Left ventricle myocardium inferior (tissue), 1 donor: Measurements from ENCODE around the gene AK2. TPM values are rescaled to one million over a fixed set of nuclear protein-coding genes. Genes with fewer than 3 reads are reported as not detected.
"Not testable (repeated sequence)": the region's sequence is repeated elsewhere in the genome, so short reads cannot be mapped to it uniquely, and the experiment has no call there.

Experiments used
- DNase-seq: peaks from one replicate; pipeline ENCODE4 v3.0.0-alpha.2; 2020
- H3K27ac ChIP-seq: fragments of 200-600 bp; replicated peaks from 2 replicates; pipeline ENCODE4 v1.8.0; 2021
- H3K27me3 ChIP-seq: fragments of 200-600 bp; 2 replicates; pipeline ENCODE4 v1.8.0; 2021; ENCODE audit warnings: low read depth
- H3K36me3 ChIP-seq: fragments of 200-600 bp; 2 replicates; pipeline ENCODE4 v1.8.0; 2021
- H3K4me1 ChIP-seq: fragments of 200-600 bp; 2 replicates; pipeline ENCODE4 v1.8.0; 2021
- H3K4me3 ChIP-seq: fragments of 200-600 bp; 2 replicates; pipeline ENCODE4 v1.8.0; 2021; ENCODE audit warnings: mild to moderate bottlenecking, moderate library complexity
- H3K9me3 ChIP-seq: fragments of 200-600 bp; replicated peaks from 2 replicates; pipeline ENCODE4 v1.8.0; 2021
- CTCF ChIP-seq: fragments of 200-600 bp; IDR thresholded peaks from 2 replicates; pipeline ENCODE4 v1.8.0; 2021; ENCODE audit warnings: antibody characterized with exemption, mild to moderate bottlenecking, borderline replicate concordance
- intact Hi-C: fragments of 100-400 bp; cut with micrococcal nuclease; formaldehyde crosslinking; loops from one replicate; pipeline ENCODE4 v1.11.0; 2022
- total RNA-seq: library from RNA; stranded (reverse); fragmentation: NEBNext Ultra II Directional; extraction: Animal tissue kit (Norgen Biotek cat#: 25700); gene quantifications from one replicate; pipeline ENCODE4 v1.2.1, GENCODE V29; 2021
- donor health status: DM: no; HTN: yes; CAD: no; lungs with severe emphysema.

The AK2 gene
- total RNA-seq, 1 donor from 2014 or later: 121 TPM

GRCh38 chr1:33029209-33029608 is 7.5 kb downstream of the AK2 start:
- TF ChIP-seq CTCF: no peak
- intact Hi-C loops: no loop called here
- DNase-seq: no peak
- Histone ChIP-seq H3K4me3 (no peak overlapping the region), H3K36me3 (peaks cover 20% of the 10 kb centered on the region), H3K4me1 (peaks cover 80% of the 10 kb centered on the region), H3K27me3 (no peaks in the 10 kb centered on the region), H3K27ac (no peak overlapping the region), H3K9me3 (no peaks in the 10 kb centered on the region)

DNA sequence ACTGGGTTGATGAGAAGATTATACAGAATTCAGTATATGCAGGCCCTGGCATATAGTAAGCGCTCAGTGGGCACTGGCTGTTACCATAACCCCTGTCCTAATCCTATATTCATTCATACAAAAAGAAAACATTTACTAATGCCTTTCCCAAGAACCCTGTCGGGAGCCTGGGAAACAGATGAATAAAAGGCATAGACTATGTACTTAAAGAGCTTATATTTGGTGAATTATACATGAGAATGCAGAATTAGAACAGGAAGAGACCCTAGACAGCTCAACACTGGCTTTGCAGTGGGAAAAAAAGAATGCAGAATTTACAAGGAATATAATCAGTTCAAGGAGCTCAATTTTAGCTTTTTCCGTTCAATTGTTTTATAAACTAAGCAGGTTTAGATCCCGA is 10.9 kb downstream of the AK2 start:
- H3K36me3 ChIP-seq: peaks cover 42% of the 10 kb centered on the region
- H3K27me3 ChIP-seq: no peaks in the 10 kb centered on the region
- H3K9me3 ChIP-seq: no peaks in the 10 kb centered on the region
- no peak overlapping the region for H3K27ac ChIP-seq
- no peak for DNase-seq
- H3K4me1 ChIP-seq: peaks cover 62% of the 10 kb centered on the region
- H3K4me3 ChIP-seq: no peak overlapping the region
- intact Hi-C loops: no loop called here
- no peak for TF ChIP-seq CTCF

GRCh38 chr1:33025180-33025569 is 11.5 kb downstream of the AK2 start:
- intact Hi-C loops: no loop called here

DNA sequence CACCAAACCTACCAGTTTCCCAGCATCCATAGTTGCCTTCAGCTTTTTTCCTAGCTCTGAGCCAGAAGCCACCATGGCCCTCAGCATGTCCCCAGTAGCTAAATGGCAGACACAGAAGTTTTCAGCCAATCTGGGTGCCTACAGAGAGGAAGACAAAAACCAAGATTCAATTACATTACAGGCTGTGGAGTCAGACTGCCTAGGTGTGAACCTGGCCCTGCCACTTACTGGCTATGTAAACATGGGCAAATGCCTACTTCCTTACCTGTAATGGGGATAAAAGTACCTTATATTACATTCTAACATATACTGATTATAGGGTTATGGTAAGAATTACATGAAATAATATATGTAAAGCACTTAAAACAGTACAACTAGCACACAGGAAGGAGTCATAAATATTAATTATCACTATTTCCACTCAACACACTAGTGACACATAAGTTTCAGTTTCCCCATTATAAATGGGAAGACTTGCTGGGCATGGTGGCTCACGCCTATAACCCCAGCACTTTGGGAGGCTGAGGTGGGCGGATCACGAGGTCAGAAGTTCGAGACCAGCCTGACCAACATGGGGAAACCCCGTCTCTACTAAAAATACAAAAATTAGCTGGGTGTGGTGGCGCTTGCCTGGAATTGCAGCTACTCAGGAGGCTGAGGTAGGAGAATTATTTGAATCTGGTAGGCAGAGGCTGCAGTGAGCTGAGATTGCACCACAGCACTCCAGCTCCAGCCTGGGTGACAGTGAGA is 12.1 kb downstream of the AK2 start:
- intact Hi-C loops, H3K9me3 ChIP-seq, H3K27me3 ChIP-seq, H3K27ac ChIP-seq, DNase-seq, H3K4me3 ChIP-seq: not testable (repeated sequence)
- Histone ChIP-seq H3K36me3 (peaks cover 50% of the 10 kb centered on the region), H3K4me1 (peaks cover 50% of the 10 kb centered on the region)

More at GRCh38 chr1:33025180-33025569, 11.5 kb downstream of the AK2 start:
- Histone ChIP-seq H3K4me1 (peaks cover 56% of the 10 kb centered on the region), H3K27me3 (no peaks in the 10 kb centered on the region), H3K36me3 (peaks cover 47% of the 10 kb centered on the region), H3K27ac (no peak overlapping the region), H3K9me3 (no peaks in the 10 kb centered on the region), H3K4me3 (no peak overlapping the region)
- no peak for DNase-seq
- TF ChIP-seq CTCF: no peak

- no peak for DNase-seq
- no peak overlapping the region for H3K27ac ChIP-seq
- no peaks in the 10 kb centered on the region for H3K9me3 ChIP-seq
- intact Hi-C loops: no loop called here
- H3K4me3 ChIP-seq: no peak overlapping the region
- peaks cover 67% of the 10 kb centered on the region for H3K36me3 ChIP-seq
- no peak for TF ChIP-seq CTCF
- H3K27me3 ChIP-seq: no peaks in the 10 kb centered on the region
- H3K4me1 ChIP-seq: peaks cover 33% of the 10 kb centered on the region
Observed at GRCh38 chr1:33022650-33023200, 14.0 kb downstream of the AK2 start.

GRCh38 chr1:33021567-33022431 is 14.9 kb downstream of the AK2 start:
- H3K4me3 ChIP-seq: no peak overlapping the region
- H3K4me1 ChIP-seq: peaks cover 24% of the 10 kb centered on the region
- H3K36me3 ChIP-seq: peaks cover 73% of the 10 kb centered on the region
- no peaks in the 10 kb centered on the region for H3K9me3 ChIP-seq
- no peak overlapping the region for H3K27ac ChIP-seq
- intact Hi-C loops: no loop called here
- H3K27me3 ChIP-seq: no peaks in the 10 kb centered on the region
- no peak for TF ChIP-seq CTCF
- no peak for DNase-seq
